ENCODE results near the gene ERCC6L2. TPM values are rescaled to one million over a fixed set of nuclear protein-coding genes. Genes with fewer than 3 reads are reported as not detected.

ERCC6L2 gene
- total RNA-seq, 2 donors from 2014 or later = 37.7 to 44.2 TPM

GRCh38 chr9:95962936-95963335 lies 87.4 kb downstream of the ERCC6L2 start:
- no peak for DNase-seq
- H3K4me3 Mint-ChIP-seq = no peak overlapping the region
- no peaks in the 10 kb centered on the region for H3K27me3 Mint-ChIP-seq (ENCODE audit: insufficient read depth)
- H3K4me1 Mint-ChIP-seq = no peaks in the 10 kb centered on the region
- Histone ChIP-seq H3K9ac (ENCODE audit: extremely low read depth, low read length, poor library complexity, severe bottlenecking) (no peak overlapping the region), H3K36me3 (ENCODE audit: control insufficient read depth, insufficient read depth, low read length) (peaks cover 34% of the 10 kb centered on the region), H3K27ac (ENCODE audit: low read depth, low read length) (no peak overlapping the region), H3K4me3 (ENCODE audit: low read length) (no peak overlapping the region), H3K9me3 (ENCODE audit: control insufficient read depth, low read length) (peaks cover 25% of the 10 kb centered on the region), H3K27me3 (ENCODE audit: control insufficient read depth, insufficient read depth, low read length, poor library complexity, severe bottlenecking) (no peaks in the 10 kb centered on the region), H3K4me1 (ENCODE audit: control insufficient read depth, insufficient read depth, low read length) (no peaks in the 10 kb centered on the region)
- 88% methylated on average over 2 of the region's 2 CpGs; no CpG with 5 or more reads in 1 of the 2 experiments for WGBS, 2 experiments (ENCODE audit: insufficient coverage in 1 of 2, insufficient read length in 1 of 2)
- no peak overlapping the region for H3K27ac Mint-ChIP-seq
- H3K36me3 Mint-ChIP-seq (ENCODE audit: low read depth) = peaks cover 25% of the 10 kb centered on the region
- peaks cover 22% of the 10 kb centered on the region for H3K9me3 Mint-ChIP-seq
- TF ChIP-seq CTCF (conservative IDR thresholded peaks at IDR 0.05) = no peak

GRCh38 chr9:95963659-95964058 lies 88.2 kb downstream of the ERCC6L2 start:
- H3K27me3 Mint-ChIP-seq (ENCODE audit: insufficient read depth) = no peaks in the 10 kb centered on the region
- Histone ChIP-seq H3K9ac (ENCODE audit: extremely low read depth, low read length, poor library complexity, severe bottlenecking) (no peak overlapping the region), H3K4me3 (ENCODE audit: low read length) (no peak overlapping the region), H3K4me1 (ENCODE audit: control insufficient read depth, insufficient read depth, low read length) (no peaks in the 10 kb centered on the region), H3K27ac (ENCODE audit: low read depth, low read length) (no peak overlapping the region), H3K9me3 (ENCODE audit: control insufficient read depth, low read length) (peaks cover 22% of the 10 kb centered on the region), H3K36me3 (ENCODE audit: control insufficient read depth, insufficient read depth, low read length) (peaks cover 34% of the 10 kb centered on the region), H3K27me3 (ENCODE audit: control insufficient read depth, insufficient read depth, low read length, poor library complexity, severe bottlenecking) (no peaks in the 10 kb centered on the region)
- H3K4me1 Mint-ChIP-seq = no peaks in the 10 kb centered on the region
- DNase-seq = no peak
- H3K4me3 Mint-ChIP-seq = no peak overlapping the region
- peaks cover 15% of the 10 kb centered on the region for H3K9me3 Mint-ChIP-seq
- WGBS, 2 experiments (ENCODE audit: insufficient coverage in 1 of 2, insufficient read length in 1 of 2) = 95 to 100% methylated on average over 3 of the region's 3 CpGs
- no peak overlapping the region for H3K27ac Mint-ChIP-seq
- peaks cover 19% of the 10 kb centered on the region for H3K36me3 Mint-ChIP-seq (ENCODE audit: low read depth)
- TF ChIP-seq CTCF (conservative IDR thresholded peaks at IDR 0.05) = no peak

GRCh38 chr9:95966306-95966705 lies 90.8 kb downstream of the ERCC6L2 start:
- Mint-ChIP-seq H3K36me3 (ENCODE audit: low read depth) (peaks cover 11% of the 10 kb centered on the region), H3K27ac (no peak overlapping the region), H3K27me3 (ENCODE audit: insufficient read depth) (no peaks in the 10 kb centered on the region), H3K4me1 (no peaks in the 10 kb centered on the region), H3K4me3 (no peak overlapping the region), H3K9me3 (no peaks in the 10 kb centered on the region)
- DNase-seq = no peak
- no peaks in the 10 kb centered on the region for H3K4me1 ChIP-seq (ENCODE audit: control insufficient read depth, insufficient read depth, low read length)
- peaks cover 2% of the 10 kb centered on the region for H3K9me3 ChIP-seq (ENCODE audit: control insufficient read depth, low read length)
- H3K27me3 ChIP-seq (ENCODE audit: control insufficient read depth, insufficient read depth, low read length, poor library complexity, severe bottlenecking) = no peaks in the 10 kb centered on the region
- H3K9ac ChIP-seq (ENCODE audit: extremely low read depth, low read length, poor library complexity, severe bottlenecking) = no peak overlapping the region
- H3K4me3 ChIP-seq (ENCODE audit: low read length) = no peak overlapping the region
- 88 to 100% methylated on average over 1 to 2 of the region's 2 CpGs for WGBS, 2 experiments (ENCODE audit: insufficient coverage in 1 of 2, insufficient read length in 1 of 2)
- peaks cover 27% of the 10 kb centered on the region for H3K36me3 ChIP-seq (ENCODE audit: control insufficient read depth, insufficient read depth, low read length)
- no peak overlapping the region for H3K27ac ChIP-seq (ENCODE audit: low read depth, low read length)
- TF ChIP-seq CTCF (conservative IDR thresholded peaks at IDR 0.05) = no peak
